ENCODE data around the gene STAT6. TPM values are rescaled to one million over a fixed set of nuclear protein-coding genes. Genes with fewer than 3 reads are reported as not detected.

The STAT6 gene
- total and polyA plus RNA-seq, 2 of the 8 experiments (the other 6 are each of a cell fraction or from before 2014, with no cell fraction given) = 32.9 to 38.7 TPM

- H3K79me2 ChIP-seq (ENCODE audit: control insufficient read depth in 1 of 2, insufficient read depth in 2 of 2, low read length in 2 of 2) = peaks cover 0 to 2% of the 10 kb centered on the region in 2 experiments; a peak in 1 of 4 replicates
- peaks cover 0 to 21% (median 15%) of the 10 kb centered on the region in 4 experiments; a peak in 6 of 7 replicates for H3K4me1 ChIP-seq (replicated peaks in 1 of 4; ENCODE audit: control insufficient read depth in 3 of 4, insufficient read depth in 4 of 4, low read length in 3 of 4)
- no peak overlapping the region for H4K5ac ChIP-seq (ENCODE audit: insufficient read length, low read depth, low read length)
- no peak overlapping the region for H2AFZ ChIP-seq (ENCODE audit: low read length)
- DNase-seq (ENCODE audit: low read depth in 1 of 2, low spot score in 2 of 2) = no peak
- peaks cover 9 to 32% (median 17%) of the 10 kb centered on the region in 4 experiments for H3K36me3 ChIP-seq (ENCODE audit: control insufficient read depth in 2 of 4, insufficient read depth in 4 of 4, low read length in 3 of 4)
- CTCF ChIA-PET (ENCODE audit: partially characterized antibody) = interaction anchor here (0.8 to 14.0 kb wide), 10 partner anchors 10 to 95 kb away, joined by 3 to 325 read pairs (median 5); partner anchors contain the start of gene STAT6
- H2AK5ac ChIP-seq (ENCODE audit: low read depth, low read length) = no peak overlapping the region
- no peak for FAIRE-seq
- H3K4me2 ChIP-seq (ENCODE audit: insufficient read depth in 1 of 2, low read depth in 2 of 2, low read length in 2 of 2) = no peak overlapping the region
- H3K27me3 ChIP-seq (replicated peaks in 1 of 4; ENCODE audit: control insufficient read depth in 3 of 4, extremely low read depth in 1 of 4, insufficient read depth in 3 of 4, low read length in 3 of 4) = no peaks in the 10 kb centered on the region
- H2BK120ac ChIP-seq (replicated peaks; ENCODE audit: low read depth, low read length) = no peak overlapping the region
- no peak overlapping the region for H3K56ac ChIP-seq (replicated peaks; ENCODE audit: insufficient read length, low read depth, low read length)
- no peak overlapping the region for H4K91ac ChIP-seq (replicated peaks; ENCODE audit: insufficient read length, low read length)
- H2BK5ac ChIP-seq (ENCODE audit: low read depth, low read length) = peak overlapping the region; percentile 86
- no peak overlapping the region for H3K27ac ChIP-seq (ENCODE audit: low read depth, low read length)
- H4K8ac ChIP-seq (ENCODE audit: extremely low read depth, insufficient read depth, low read length) = no peak overlapping the region
- no peak overlapping the region for H3K18ac ChIP-seq (ENCODE audit: extremely low read depth, low read length)
- no peak overlapping the region for H3K14ac ChIP-seq (ENCODE audit: insufficient read length)
- no peaks in the 10 kb centered on the region; the same call in 1 of the 2 replicates for H3K79me1 ChIP-seq (ENCODE audit: low read depth, low read length)
- no peak overlapping the region for H3K4ac ChIP-seq (replicated peaks; ENCODE audit: insufficient read length, low read depth, low read length)
- no peak overlapping the region for H2BK12ac ChIP-seq (ENCODE audit: low read depth, low read length)
- peak overlapping the region; percentile 55; the same call in 1 of the 2 replicates for H2BK15ac ChIP-seq (ENCODE audit: low read length)
- no peaks in the 10 kb centered on the region for H3K23me2 ChIP-seq (ENCODE audit: low read depth, low read length)
- WGBS, 2 experiments (ENCODE audit: extremely low coverage in 1 of 2, insufficient coverage in 1 of 2, insufficient read length in 1 of 2, insufficient replicate concordance in 2 of 2, low coverage in 1 of 2, low lambda C conversion rate in 2 of 2, missing lambda C conversion rate in 1 of 2) = 97% methylated on average over 6 of the region's 6 CpGs; no CpG with 5 or more reads in 1 of the 2 experiments
- no peak overlapping the region for H3K23ac ChIP-seq (ENCODE audit: insufficient read length)
- peaks cover 4% of the 10 kb centered on the region in 2 experiments for H4K20me1 ChIP-seq (replicated peaks in 1 of 2; ENCODE audit: control insufficient read depth in 1 of 2, insufficient read depth in 2 of 2, low read length in 2 of 2)
- H3K9ac ChIP-seq (replicated peaks in 1 of 4; ENCODE audit: extremely low read depth in 1 of 4, low read depth in 3 of 4, low read length in 3 of 4) = no peak overlapping the region
- no peak overlapping the region for H2BK20ac ChIP-seq (ENCODE audit: low read length)
- no peaks in the 10 kb centered on the region for H3K9me3 ChIP-seq (ENCODE audit: insufficient read depth in 2 of 2, low read depth in 1 of 2, low read length in 1 of 2)
- H3K4me3 ChIP-seq (ENCODE audit: extremely low read depth in 1 of 4, insufficient read depth in 2 of 4, low read depth in 3 of 4, low read length in 4 of 4) = no peak overlapping the region
- POLR2A ChIA-PET (ENCODE audit: partially characterized antibody) = interaction anchor here (0.6 to 16.5 kb wide), 8 partner anchors 7 to 414 kb away, joined by 3 to 352 read pairs (median 8); partner anchors contain the start of genes LRP1, NAB2, NEMP1 and SHMT2
- no peak for TF ChIP-seq CTBP2 (IDR thresholded peaks at IDR 0.05; ENCODE audit: borderline replicate concordance, insufficient read depth, insufficient read length, low read length)
- TF ChIP-seq CEBPB (IDR thresholded peaks at IDR 0.05; ENCODE audit: low read depth, low read length) = no peak
- no peak for TF ChIP-seq CHD2 (IDR thresholded peaks at IDR 0.05; ENCODE audit: low read length)
- no peak for TF ChIP-seq SUZ12 (IDR thresholded peaks at IDR 0.05; ENCODE audit: low read length)
- TF ChIP-seq YY1 (IDR thresholded peaks at IDR 0.05; ENCODE audit: low read depth, low read length) = no peak
- TF ChIP-seq KDM1A (IDR thresholded peaks at IDR 0.05; ENCODE audit: borderline replicate concordance, low read length) = no peak
- TF ChIP-seq USF2 (IDR thresholded peaks at IDR 0.05; ENCODE audit: low read length) = no peak
- no peak for TF ChIP-seq BCL11A (IDR thresholded peaks at IDR 0.05; ENCODE audit: low read depth in 2 of 2, low read length in 2 of 2)
- no peak for TF ChIP-seq SP2 (IDR thresholded peaks at IDR 0.05; ENCODE audit: low read length)
- TF ChIP-seq SAP30 (IDR thresholded peaks at IDR 0.05; ENCODE audit: insufficient read depth, insufficient replicate concordance, low read length) = no peak
- TF ChIP-seq RXRA (IDR thresholded peaks at IDR 0.05; ENCODE audit: insufficient read depth, low read depth, low read length) = no peak
- TF ChIP-seq RAD21 (IDR thresholded peaks at IDR 0.05 in 1 of 2, conservative IDR thresholded peaks at IDR 0.05 in 1 of 2; ENCODE audit: low read depth in 2 of 2, low read length in 2 of 2) = no peak
Measured at GRCh38 chr12:57096099-57096572, 15.0 kb downstream of the STAT6 start.

Measured in H1 (cell line).